Measurements from ENCODE around the gene PLIN4.

The PLIN4 gene

DNA sequence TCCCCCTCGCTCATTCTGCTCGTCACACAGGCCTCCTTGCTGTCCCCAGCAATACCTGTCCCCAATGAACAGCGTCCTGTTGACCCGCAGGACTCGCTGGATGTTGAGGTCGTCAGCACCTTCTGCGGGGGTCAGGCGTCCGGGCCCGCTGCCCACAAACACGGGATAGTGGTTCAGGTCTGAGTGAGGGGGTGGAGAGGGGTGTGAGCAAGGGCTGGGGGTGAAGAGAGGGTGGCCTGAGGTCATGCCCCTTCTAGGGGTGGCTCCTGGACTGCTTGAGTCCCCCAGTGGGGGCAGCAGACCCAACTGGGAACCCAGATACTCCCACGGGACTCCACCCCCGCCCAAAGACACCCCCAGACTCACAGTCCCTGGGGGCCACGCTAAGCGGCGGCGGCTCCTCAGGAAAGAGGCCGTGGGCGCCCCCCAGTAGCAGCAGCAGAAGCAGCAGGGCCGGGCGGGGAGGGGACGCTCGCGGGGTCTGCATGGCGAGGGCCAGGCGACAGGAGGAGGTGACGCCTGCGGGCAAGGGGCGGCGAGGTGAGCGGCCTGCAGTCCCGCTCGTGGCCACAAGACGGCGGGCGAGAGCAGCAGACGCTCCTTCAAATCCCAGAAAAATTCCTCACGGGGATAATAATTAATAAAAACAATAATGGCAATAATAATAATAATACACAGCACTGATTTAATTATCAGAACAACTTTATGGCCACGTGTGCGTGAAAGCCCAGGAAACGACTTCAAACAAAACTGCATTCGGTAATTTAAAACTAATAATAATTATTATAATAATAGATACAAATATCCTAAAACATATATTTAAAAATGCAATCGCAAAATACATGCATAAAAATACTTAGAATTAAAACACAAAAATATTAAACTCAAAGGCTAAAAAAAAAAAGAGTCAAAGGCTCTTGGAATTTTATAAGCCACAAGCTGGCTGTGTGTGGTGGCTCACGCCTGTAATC is 40.0 kb upstream of the PLIN4 start:
- TF ChIP-seq, protein P1, sequence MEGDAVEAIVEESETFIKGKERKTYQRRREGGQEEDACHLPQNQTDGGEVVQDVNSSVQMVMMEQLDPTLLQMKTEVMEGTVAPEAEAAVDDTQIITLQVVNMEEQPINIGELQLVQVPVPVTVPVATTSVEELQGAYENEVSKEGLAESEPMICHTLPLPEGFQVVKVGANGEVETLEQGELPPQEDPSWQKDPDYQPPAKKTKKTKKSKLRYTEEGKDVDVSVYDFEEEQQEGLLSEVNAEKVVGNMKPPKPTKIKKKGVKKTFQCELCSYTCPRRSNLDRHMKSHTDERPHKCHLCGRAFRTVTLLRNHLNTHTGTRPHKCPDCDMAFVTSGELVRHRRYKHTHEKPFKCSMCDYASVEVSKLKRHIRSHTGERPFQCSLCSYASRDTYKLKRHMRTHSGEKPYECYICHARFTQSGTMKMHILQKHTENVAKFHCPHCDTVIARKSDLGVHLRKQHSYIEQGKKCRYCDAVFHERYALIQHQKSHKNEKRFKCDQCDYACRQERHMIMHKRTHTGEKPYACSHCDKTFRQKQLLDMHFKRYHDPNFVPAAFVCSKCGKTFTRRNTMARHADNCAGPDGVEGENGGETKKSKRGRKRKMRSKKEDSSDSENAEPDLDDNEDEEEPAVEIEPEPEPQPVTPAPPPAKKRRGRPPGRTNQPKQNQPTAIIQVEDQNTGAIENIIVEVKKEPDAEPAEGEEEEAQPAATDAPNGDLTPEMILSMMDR (IDR thresholded peaks at IDR 0.05; ENCODE audit: extremely low read depth, insufficient read depth, missing control alignments) = peak; percentile 96
- peak; percentile 83 for DNase-seq (ENCODE audit: low spot score)
- in situ Hi-C loops (cut with MboI; ENCODE audit: low pct_unique_long_range_greater_than_20kb, low sequenced_read_pairs, unreplicated experiment) = no loop called here

DNA sequence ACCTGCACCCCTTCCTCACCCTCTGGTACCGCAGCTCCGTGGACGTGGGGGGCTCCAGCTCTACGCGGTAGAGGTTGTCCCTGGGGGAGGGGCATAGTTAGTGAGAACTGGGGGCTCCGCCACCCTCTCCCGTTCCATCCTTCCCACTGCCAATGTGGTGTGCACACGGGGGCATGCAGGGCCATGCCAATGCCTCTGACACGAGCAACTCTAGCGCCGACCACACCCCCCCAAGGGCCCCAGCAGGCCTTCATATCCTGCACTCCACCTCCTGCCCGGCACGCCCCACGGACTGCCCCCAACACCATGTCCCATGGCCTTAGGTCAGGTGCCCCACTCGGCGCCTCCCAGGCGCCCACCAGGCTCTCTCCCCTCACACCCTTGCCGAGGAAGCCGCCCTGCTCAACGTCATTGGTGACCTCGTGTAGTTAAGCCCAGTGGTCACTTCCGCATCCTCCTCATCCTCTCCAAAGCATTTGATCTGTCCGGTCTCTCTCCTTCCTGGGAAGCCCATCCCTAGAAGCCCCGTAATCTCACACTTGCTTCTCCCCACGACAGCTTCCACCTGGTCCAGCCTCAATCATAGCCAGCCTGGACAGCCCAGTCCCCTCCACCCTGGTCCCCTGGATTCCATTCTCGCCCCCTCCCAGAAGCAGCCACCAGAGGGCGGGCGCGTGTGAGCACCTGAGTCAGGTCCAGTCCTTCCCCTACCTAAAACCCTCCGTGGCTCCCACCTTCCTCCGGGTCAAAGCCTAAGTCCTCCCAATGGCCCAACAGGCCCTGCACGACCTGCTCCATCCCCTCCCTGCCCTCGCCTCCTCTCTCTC is 39.1 kb upstream of the PLIN4 start:
- DNase-seq (ENCODE audit: low spot score) = no peak
- in situ Hi-C loops (cut with MboI; ENCODE audit: low pct_unique_long_range_greater_than_20kb, low sequenced_read_pairs, unreplicated experiment) = no loop called here
- TF ChIP-seq, protein P1 (IDR thresholded peaks at IDR 0.05; ENCODE audit: extremely low read depth, insufficient read depth, missing control alignments) = peak; percentile 35

DNA sequence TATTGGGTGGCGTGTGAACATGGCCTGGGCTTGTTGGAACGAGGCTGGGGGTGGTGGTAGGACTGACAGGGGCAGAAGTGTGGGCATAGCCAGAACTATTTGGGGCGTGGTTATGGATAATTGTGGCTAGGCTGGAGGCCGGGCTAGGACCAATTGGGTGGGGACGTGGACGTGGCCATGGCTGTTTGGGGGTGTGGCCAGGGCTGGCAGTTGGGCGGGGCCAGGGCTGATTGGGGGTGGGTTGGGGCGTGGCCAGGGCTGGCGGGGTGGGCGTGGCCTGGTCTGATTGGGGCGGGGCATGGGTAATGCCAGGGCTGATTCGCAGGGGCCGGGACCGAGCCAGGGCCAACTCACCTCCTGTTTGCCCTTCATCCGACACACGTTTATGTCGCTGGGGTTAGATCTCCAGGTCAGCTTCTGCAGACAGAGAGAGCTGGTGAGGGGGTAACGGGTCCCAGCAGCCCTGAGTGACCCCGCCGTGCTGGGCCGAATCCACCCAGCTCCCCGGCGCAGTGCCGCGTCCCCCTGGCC is 38.4 kb upstream of the PLIN4 start:
- peak; percentile 70 for DNase-seq (ENCODE audit: low spot score)
- in situ Hi-C loops (cut with MboI; ENCODE audit: low pct_unique_long_range_greater_than_20kb, low sequenced_read_pairs, unreplicated experiment) = no loop called here
- TF ChIP-seq, protein P1 (IDR thresholded peaks at IDR 0.05; ENCODE audit: extremely low read depth, insufficient read depth, missing control alignments) = no peak

DNA sequence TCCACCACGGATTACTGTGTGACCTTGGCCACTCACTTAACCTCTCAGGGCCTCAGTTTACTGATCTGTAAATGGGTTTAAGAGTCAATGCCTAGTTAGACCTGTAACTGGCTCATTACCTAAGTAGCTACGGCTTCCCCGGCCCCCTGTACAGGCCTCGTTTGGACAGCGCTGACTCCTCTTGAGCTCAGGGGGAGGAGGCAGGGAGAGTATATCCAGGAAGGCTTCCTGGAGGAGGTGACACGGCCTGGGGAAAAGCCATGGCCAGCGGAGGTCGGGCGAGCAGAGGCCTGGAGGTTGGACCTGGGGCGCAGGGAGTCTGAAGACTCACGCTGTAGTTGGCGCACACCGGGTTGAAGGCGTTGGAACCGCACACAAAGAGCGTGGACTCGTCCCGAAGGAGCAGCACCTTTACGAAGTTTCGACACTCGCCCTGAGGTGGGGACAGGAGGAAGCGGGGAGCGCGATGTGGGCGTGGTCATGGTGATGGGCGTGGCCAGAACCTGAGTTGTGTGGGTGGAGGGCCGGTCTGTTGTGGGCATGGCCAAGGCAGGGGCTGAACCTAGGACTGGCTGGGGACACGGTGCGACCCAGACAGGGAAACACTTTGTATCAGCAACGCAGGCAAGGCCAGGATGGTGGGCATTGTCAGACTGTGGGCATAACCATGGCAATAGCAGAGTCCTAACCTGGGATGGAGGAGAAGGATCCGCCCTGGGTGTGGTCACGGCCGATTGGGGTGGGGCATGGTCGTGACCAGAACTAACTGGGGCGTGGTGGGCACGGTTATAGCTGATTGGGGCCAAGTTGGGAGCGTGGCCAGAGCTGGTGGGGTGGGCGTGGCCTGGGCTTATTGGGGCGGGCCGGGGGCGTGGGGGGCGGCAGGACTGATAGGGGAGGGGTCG is 37.6 kb upstream of the PLIN4 start:
- in situ Hi-C loops (cut with MboI; ENCODE audit: low pct_unique_long_range_greater_than_20kb, low sequenced_read_pairs, unreplicated experiment) = no loop called here
- TF ChIP-seq, protein P1 (IDR thresholded peaks at IDR 0.05; ENCODE audit: extremely low read depth, insufficient read depth, missing control alignments) = no peak
- DNase-seq (ENCODE audit: low spot score) = no peak

DNA sequence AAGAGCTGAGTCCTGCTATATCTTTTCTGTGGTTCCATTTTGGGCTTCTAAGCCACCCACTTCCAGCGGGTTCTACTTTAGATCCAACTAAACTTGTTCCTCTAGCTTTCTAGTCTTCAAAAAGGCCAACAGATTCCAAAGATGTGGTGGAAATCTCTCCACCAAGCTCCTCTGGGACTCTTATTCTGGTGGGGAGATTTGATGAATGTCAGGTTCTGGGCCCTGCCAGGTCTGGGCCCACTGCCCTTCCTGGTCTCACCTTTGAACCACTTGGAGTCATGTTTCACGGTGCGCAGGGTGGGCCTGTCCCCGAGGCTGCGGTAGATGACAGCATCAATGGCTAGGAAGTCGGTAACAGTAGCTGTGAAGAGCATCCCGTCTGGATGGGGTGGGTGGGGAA is 36.4 kb upstream of the PLIN4 start:
- TF ChIP-seq, protein P1 (IDR thresholded peaks at IDR 0.05; ENCODE audit: extremely low read depth, insufficient read depth, missing control alignments) = no peak
- DNase-seq (ENCODE audit: low spot score) = no peak
- in situ Hi-C loops (cut with MboI; ENCODE audit: low pct_unique_long_range_greater_than_20kb, low sequenced_read_pairs, unreplicated experiment) = no loop called here

All from GM13977 (cell line).